Anterior cingulate cortex (tissue), 58 donors: ENCODE results near the gene LRRC3.

Experiments used
- DNase-seq, 58 donors: peaks; one replicate each; lab custom pipeline; 2025; lab: John Stamatoyannopoulos, UW

LRRC3 gene

GRCh38 chr21:44437696-44438431 is 17.4 kb upstream of the LRRC3 start:
- no peak for DNase-seq

DNA sequence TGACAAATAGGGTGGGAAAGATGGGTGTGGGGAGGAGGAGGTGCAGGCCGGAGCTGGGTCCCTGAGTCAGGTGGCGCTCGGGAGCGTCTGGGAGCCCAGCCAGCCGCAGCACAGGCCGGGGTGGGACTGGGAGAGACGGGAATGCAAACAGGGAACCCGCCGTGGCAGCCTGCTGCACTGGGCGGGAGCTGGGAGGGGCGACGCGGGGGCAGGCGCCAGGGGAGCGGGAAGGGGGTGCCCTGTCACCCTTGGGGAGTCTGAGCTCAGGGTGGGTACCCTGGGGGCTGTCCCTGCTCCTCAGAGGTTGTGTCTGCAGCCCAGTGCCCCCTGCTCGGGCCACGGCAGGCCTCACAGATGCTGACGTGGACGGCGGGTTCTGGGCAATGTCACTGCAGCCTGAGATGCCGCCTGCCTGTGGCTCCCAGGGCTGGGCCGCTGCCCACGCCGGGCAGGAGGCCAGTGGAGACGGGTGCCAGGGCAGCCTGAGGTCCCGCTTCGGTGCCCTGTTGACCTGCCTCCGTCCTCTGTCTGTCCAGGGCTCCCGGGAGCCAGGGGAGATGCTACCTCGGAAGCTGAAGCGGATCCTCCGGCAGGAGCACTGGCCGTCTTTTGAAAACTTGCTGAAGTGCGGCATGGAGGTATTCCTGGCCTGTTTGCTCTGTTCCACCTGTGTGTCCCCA is 16.6 kb upstream of the LRRC3 start:
- DNase-seq: peak in 2 of 58 donors; percentile 7 to 9

GRCh38 chr21:44439211-44439600 is 16.1 kb upstream of the LRRC3 start:
- no peak for DNase-seq

DNA sequence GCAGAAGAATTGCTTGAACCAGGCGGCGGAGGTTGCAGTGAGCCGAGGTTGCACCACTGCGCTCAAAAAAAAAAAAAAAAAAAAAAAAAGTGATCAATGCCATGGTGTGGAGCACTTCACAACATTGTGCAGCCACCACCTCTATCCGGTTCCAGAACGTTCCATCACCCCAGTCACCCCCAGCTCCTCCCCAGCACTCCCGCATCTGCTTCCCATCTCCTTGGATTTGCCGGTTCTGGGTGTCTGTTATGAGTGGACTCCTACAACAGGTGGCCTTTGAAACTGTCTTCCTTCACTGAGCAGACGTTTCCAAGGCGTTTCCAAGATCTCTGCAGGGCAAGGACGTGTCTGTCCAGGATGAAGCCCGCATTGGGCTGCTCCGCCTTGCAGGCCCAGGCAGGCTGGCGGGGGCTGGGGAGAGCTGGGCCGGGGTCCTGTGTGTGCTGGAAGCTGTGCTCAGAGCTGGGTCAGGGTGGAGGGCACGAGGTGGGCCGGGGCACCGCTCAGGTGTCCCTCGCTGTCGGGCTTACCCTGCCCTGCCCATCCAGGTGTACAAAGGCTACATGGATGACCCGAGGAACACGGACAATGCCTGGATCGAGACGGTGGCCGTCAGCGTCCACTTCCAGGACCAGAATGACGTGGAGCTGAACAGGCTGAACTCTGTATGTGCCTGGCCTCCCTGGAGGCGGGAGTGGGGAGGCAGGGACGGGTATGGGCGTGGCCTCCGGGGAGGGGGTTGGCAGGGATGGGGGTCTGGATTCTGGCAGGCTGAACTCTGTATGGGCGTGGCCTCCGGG is 14.9 kb upstream of the LRRC3 start:
- no peak for DNase-seq

DNA sequence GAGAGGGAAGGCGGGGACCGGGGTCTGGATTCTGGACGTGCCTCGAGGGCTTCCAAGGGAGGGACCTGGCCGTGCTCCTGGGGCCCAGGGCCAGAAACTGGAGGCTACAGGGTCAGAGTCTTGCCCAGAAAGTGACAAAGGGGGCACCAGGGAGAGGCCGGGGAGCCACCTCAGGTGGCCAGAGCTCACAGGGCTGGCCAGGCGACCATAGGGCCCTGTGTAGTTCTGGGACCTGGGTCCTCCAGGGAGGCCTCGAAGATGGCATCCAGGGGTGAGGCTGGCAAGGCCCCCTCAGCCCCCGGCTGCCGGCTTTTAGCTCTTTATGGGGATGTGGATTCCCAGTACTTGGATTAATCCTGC is 14.3 kb upstream of the LRRC3 start:
- DNase-seq: no peak

DNA sequence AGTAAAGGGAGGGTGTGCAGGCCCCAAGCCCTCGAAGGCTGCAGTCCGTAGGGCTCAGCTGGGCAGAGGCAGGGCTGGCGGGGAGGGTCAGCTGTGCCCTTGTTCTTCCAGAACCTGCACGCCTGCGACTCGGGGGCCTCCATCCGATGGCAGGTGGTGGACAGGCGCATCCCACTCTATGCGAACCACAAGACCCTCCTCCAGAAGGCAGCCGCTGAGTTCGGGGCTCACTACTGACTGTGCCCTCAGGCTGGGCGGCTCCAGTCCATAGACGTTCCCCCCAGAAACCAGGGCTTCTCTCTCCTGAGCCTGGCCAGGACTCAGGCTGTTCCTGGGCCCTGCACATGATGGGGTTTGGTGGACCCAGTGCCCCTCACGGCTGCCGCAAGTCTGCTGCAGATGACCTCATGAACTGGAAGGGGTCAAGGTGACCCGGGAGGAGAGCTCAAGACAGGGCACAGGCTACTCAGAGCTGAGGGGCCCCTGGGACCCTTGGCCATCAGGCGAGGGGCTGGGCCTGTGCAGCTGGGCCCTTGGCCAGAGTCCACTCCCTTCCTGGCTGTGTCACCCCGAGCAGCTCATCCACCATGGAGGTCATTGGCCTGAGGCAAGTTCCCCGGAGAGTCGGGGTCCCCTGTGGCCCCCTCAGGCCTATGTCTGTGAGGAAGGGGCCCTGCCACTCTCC is 13.6 kb upstream of the LRRC3 start:
- no peak for DNase-seq

DNA sequence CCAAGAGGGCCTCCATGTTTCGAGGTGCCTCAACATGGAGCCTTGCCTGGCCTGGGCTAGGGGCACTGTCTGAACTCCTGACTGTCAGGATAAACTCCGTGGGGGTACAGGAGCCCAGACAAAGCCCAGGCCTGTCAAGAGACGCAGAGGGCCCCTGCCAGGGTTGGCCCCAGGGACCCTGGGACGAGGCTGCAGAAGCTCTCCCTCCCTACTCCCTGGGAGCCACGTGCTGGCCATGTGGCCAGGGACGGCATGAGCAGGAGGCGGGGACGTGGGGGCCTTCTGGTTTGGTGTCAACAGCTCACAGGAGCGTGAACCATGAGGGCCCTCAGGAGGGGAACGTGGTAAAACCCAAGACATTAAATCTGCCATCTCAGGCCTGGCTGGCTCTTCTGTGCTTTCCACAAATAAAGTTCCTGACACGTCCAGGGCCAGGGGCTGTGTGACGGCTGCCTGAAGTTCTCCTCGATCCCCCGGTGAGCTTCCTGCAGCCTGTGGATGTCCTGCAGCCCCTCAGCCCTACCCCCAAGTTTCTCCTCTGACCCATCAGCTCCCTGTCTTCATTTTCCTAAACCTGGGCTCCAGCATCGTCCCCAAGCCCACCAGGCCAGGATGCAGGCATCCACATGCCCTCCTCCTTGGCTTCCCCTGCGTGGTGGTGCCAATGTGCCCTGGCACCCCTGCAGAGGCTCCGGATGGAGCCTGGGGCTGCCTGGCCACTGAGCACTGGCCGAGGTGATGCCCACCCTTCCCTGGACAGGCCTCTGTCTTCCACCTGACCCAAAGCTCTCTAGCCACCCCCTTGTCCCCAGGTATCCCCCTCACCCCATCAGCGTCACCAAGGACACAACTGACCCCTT is 12.8 kb upstream of the LRRC3 start:
- DNase-seq: no peak

DNA sequence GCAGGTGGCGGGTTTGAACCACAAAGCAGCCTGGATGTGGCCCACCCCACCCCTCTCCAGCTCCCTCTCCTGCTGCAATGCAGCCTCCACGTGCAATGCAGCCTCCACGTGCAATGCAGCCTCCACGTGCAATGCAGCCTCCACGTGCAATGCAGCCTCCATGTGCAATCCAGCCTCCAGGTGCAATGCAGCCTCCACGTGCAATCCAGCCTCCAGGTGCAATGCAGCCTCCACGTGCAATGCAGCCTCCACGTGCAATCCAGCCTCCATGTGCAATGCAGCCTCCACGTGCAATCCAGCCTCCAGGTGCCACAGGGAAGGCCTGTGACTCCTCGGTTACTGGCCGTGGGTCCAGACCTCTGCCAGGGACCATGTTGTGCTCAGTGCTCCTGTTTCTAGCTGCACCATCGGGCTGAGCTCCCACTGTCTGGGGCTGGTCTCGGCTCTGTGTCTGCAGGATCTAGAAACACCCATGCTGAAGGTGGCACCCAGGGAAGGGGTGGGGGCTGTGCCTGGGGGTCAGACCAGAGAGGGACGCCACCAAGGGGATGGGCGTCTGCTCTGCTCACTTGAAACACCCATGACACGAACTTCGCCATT is 11.9 kb upstream of the LRRC3 start:
- DNase-seq: no peak

DNA sequence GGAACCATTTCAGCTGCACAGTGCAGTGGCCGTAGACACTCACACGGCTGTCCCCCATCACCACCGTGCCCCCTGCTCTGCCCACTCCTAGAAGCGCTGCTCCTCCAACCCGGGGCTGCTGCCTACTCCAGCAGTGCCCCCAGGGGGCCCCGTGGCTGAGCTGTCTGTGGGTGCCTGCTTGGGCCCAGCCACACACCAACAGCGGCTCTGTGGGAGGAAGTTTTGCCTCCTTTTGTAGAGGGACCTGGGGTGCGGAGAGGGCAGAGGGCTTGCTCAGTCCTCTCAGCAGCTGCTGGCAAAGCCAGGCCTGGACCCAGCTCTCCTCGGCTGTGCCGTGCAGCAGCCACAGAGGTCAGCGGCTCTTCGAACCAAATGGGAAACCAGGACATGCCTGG is 11.4 kb upstream of the LRRC3 start:
- no peak for DNase-seq

GRCh38 chr21:44444286-44444931 is 10.9 kb upstream of the LRRC3 start:
- DNase-seq: no peak

DNA sequence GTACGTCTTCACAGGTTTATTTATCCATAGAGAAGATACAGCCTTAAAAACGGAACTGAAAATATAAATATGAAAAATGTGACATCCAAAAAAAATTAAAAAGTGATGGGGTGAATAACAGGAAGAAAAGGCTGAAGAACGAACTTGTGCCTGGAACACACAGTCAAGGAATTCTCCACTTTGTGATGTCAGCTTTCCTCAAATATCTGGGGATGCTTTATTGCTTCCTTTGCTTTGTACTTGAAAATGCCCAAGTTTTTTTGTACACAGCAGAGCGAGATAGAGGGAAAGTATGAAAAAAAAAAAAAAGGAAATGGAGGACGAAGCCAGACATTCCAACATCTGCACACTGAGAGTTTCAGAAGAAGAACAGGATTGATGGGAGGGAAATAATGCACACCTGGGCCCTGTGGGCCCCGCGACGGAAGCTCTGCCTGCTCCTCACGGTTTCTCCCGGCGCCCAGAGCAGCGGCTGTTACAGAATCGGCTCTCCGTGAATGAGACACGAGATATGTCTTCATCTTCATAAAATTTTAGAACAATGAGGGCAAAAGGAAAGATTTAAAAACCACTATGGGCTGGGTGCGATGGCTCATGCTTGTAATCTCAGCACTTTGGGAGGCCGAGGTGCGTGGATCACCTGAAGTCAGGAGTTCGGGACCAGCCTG is 10.0 kb upstream of the LRRC3 start:
- no peak for DNase-seq

- DNase-seq: no peak
Measured at GRCh38 chr21:44448651-44449131, 6.6 kb upstream of the LRRC3 start.

DNA sequence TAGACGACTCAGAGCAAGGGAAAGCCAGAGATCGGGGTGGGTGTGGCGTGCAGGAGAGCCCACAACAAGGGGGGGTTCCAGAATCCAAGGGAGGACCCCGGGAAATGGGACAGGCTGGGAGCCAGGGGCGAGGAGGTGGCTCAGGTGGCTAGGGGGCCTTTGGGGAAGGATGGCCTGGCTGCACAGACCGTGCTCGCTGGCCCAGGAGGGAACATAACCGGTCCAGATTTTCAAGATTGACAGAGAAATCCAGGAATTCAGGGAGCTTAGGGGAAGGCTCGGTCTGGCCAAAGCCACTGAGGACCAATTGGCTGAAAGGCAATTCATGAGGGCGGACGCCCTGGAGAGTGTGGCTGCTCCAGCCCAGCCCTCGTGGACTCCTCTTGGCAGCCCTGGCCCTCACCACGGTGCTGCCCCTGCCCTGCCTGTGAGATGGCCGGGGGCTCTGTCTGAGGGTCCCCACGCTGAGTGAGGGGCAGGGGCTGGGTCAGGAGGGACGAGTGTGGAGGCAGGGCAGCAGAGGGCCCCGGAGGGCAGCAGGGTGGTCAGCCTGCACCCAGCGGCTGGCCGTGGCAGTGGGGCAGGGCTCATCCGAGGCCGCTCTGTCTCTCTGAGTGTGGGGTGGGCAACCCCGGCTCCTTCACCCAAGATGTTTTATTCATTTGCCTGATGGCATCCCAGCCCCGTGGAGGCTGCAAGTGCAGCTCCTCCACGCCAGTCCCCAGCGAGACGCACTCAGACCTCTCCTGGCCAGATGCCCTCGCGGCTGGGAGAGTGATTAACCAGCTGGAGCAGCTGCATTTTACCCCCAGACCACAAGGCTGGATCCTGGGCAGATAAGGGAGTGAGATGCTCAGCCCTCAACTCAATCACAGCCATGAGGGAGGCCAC is 5.6 kb upstream of the LRRC3 start:
- no peak for DNase-seq

DNA sequence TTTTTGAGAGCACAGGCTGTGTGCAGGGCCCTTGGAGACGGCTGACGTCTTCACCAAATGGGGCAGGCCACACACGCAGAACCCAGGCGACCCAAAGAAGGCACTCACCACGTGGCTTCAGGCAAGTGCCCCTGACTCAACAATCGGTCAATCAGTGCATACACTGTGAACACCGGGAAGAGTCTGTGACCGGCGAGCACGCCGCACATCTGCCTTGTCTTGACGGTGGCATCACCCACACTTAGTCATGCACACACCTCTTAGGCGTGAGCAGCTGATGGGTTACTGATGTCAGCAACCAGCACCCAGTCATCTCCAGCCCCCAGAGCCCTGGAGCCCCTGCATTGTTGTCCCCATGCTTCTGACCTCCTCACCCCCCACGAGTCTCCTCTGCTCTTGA is 4.9 kb upstream of the LRRC3 start:
- DNase-seq: no peak

- DNase-seq: no peak
Measured at GRCh38 chr21:44450999-44451398, 4.3 kb upstream of the LRRC3 start.

- DNase-seq: no peak
Measured at GRCh38 chr21:44453120-44453519, 2.2 kb upstream of the LRRC3 start.

DNA sequence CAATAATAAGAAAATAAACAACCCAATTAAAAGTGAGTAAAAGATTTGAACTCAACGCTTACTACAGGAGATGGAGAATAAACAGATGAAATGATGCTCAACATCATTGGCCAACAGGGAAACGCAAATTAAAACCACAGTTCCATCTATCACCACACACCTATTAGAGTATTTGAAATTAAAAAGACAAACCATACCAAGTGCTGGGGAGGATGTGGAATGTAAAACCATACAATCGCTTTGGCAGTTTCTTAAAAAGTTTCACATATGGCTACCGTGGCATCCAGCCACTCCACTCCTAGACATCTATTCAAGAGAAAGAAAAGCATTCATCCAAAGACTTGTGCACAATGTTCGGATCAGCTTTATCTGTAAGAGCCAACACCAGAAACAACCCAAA is 1.3 kb upstream of the LRRC3 start:
- DNase-seq: no peak
